ENCODE measurements around the gene ADCY6.

DNA sequence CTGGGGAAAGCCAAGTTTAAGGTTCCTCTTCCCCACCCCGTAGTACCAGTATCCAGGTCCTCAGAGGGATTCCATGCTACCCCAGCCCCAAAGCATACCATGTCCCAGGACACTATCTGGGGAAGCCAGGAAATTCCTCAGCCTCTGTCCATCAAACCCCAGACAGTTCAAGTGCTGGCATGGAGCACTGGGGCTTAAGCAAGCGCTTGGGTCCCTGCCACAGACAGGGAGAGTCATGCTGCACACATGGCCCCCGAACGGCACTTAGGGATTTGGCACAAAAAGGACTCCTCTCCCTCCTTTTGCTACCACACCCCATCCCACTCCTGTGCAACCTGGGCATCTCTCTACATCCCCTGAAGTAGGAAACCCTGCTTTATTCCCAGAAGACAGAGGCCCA, 21.8 kb downstream of the ADCY6 start:
- TF ChIP-seq, protein P1, sequence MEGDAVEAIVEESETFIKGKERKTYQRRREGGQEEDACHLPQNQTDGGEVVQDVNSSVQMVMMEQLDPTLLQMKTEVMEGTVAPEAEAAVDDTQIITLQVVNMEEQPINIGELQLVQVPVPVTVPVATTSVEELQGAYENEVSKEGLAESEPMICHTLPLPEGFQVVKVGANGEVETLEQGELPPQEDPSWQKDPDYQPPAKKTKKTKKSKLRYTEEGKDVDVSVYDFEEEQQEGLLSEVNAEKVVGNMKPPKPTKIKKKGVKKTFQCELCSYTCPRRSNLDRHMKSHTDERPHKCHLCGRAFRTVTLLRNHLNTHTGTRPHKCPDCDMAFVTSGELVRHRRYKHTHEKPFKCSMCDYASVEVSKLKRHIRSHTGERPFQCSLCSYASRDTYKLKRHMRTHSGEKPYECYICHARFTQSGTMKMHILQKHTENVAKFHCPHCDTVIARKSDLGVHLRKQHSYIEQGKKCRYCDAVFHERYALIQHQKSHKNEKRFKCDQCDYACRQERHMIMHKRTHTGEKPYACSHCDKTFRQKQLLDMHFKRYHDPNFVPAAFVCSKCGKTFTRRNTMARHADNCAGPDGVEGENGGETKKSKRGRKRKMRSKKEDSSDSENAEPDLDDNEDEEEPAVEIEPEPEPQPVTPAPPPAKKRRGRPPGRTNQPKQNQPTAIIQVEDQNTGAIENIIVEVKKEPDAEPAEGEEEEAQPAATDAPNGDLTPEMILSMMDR (IDR thresholded peaks at IDR 0.05; ENCODE audit: extremely low read depth in 1 of 2, insufficient read depth in 1 of 2, low read depth in 1 of 2, low read length in 2 of 2), result no peak
- TF ChIP-seq, protein P2, sequence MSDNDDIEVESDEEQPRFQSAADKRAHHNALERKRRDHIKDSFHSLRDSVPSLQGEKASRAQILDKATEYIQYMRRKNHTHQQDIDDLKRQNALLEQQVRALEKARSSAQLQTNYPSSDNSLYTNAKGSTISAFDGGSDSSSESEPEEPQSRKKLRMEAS (IDR thresholded peaks at IDR 0.05; ENCODE audit: insufficient read depth, insufficient read length), result no peak
- no peak for TF ChIP-seq POLR2AphosphoS5 (IDR thresholded peaks at IDR 0.05; ENCODE audit: insufficient read depth, low read depth, low read length)
